PC-3 (cell line): ENCODE measurements around the gene KLHDC8B. TPM values are rescaled to one million over a fixed set of nuclear protein-coding genes. Genes with fewer than 3 reads are reported as not detected.

Source experiments
- ATAC-seq: fragments of 200-7000 bp; cut with Tn5 transposase; 2 replicates; pipeline ENCODE4 v1.9.1; 2020; ENCODE audit warnings: mild to moderate bottlenecking, moderate library complexity
- BruUV-seq: library from RNA; stranded (reverse); fragments of 400-500 nt; replicated peaks from 2 replicates; lab custom pipeline; 2021; lab: Mats Ljungman, UMichigan
- CTCF ChIA-PET: fragments of 300-600 bp; sonication (Branson Sonifier 250); formaldehyde crosslinking; loops from one replicate; lab custom pipeline; 2022; ENCODE audit warnings: antibody characterized with exemption; lab: Charles Lee
- POLR2A ChIA-PET: fragments of 300-600 bp; sonication (Branson Sonifier 250); formaldehyde crosslinking; loops from one replicate; lab custom pipeline; 2022; ENCODE audit warnings: antibody characterized with exemption; ENCODE audit not compliant: unreplicated experiment; lab: Charles Lee
- DNase-seq: peaks from one replicate; pipeline ENCODE4 v3.0.0-alpha.2; 2015
- H2AFZ ChIP-seq: fragments of 300-600 bp; sonication (generic); 2 replicates; pipeline ENCODE4 v1.6.0; 2016; ENCODE audit warnings: antibody characterized with exemption, low read length
- H3F3A ChIP-seq: fragments of 300-600 bp; sonication (generic); one replicate; pipeline ENCODE4 v1.6.0; 2017; ENCODE audit warnings: antibody characterized with exemption, low read length, control low read depth, mild to moderate bottlenecking; ENCODE audit not compliant: unreplicated experiment
- H3K27ac ChIP-seq: fragments of 300-600 bp; sonication (generic); 2 replicates; pipeline ENCODE4 v1.5.1; 2016; ENCODE audit warnings: mild to moderate bottlenecking, low read length
- H3K27me3 ChIP-seq: fragments of 300-600 bp; sonication (generic); 2 replicates; pipeline ENCODE4 v1.6.1; 2016; ENCODE audit warnings: low read length, mixed read lengths
- H3K36me3 ChIP-seq: fragments of 300-600 bp; sonication (generic); 2 replicates; pipeline ENCODE4 v1.6.1; 2016; ENCODE audit warnings: low read depth, mixed run types, low read length, mixed read lengths
- H3K4me1 ChIP-seq: fragments of 300-600 bp; sonication (generic); 2 replicates; pipeline ENCODE4 v1.5.1; 2016; ENCODE audit warnings: low read length; ENCODE audit not compliant: insufficient read depth
- H3K4me2 ChIP-seq: fragments of 300-600 bp; sonication (generic); 2 replicates; pipeline ENCODE4 v1.6.0; 2016; ENCODE audit warnings: low read length
- H3K4me3 ChIP-seq: fragments of 300-600 bp; sonication (generic); 2 replicates; pipeline ENCODE4 v1.5.1; 2016; ENCODE audit warnings: mild to moderate bottlenecking, low read length, mixed read lengths
- H3K79me2 ChIP-seq: fragments of 300-600 bp; sonication (generic); 2 replicates; pipeline ENCODE4 v1.6.1; 2017; ENCODE audit warnings: low read length, mixed read lengths
- H3K9ac ChIP-seq: fragments of 300-600 bp; sonication (generic); 2 replicates; pipeline ENCODE4 v1.6.0; 2016; ENCODE audit warnings: mild to moderate bottlenecking, low read length
- H3K9me2 ChIP-seq: fragments of 300-600 bp; sonication (generic); replicated peaks from 2 replicates; pipeline ENCODE4 v1.6.1; 2016; ENCODE audit warnings: mixed run types, low read length, mixed read lengths
- H3K9me3 ChIP-seq: fragments of 300-600 bp; sonication (generic); 2 replicates; pipeline ENCODE4 v1.6.1; 2016; ENCODE audit warnings: low read length, mixed read lengths
- H4K20me1 ChIP-seq: fragments of 300-600 bp; sonication (generic); 2 replicates; pipeline ENCODE4 v1.6.1; 2016; ENCODE audit warnings: low read length, mixed read lengths
- CTCF ChIP-seq: fragments of 300-600 bp; sonication (generic); conservative IDR thresholded peaks from 2 replicates; pipeline ENCODE4 v1.5.1; 2017; ENCODE audit warnings: antibody characterized with exemption, low read depth, mild to moderate bottlenecking, low read length
- EZH2 ChIP-seq: fragments of 300-600 bp; sonication (generic); IDR thresholded peaks from one replicate; pipeline ENCODE4 v1.6.1; 2017; ENCODE audit warnings: antibody characterized with exemption, mild to moderate bottlenecking, low read length; ENCODE audit not compliant: unreplicated experiment
- EZH2phosphoT487 ChIP-seq: fragments of 300-600 bp; sonication (generic); IDR thresholded peaks from 2 replicates; pipeline ENCODE4 v1.6.1; 2018; ENCODE audit warnings: mild to moderate bottlenecking, antibody characterized with exemption, low read length, borderline replicate concordance
- intact Hi-C: fragments of 100-400 bp; cut with micrococcal nuclease; formaldehyde crosslinking; loops from 2 replicates; pipeline ENCODE4 v1.9.0; 2023
- total RNA-seq: library from RNA; depleted of rRNA; stranded (reverse); fragments of >200 nt; gene quantifications from 2 replicates; pipeline ENCODE4 v1.2.3, GENCODE V29; 2014

The KLHDC8B gene
- total RNA-seq, 1 experiment from 2014 or later = 34.4 TPM

- Histone ChIP-seq H3K4me3 (peak overlapping the region; percentile 74), H3K79me2 (peaks cover 10% of the 10 kb centered on the region), H3K9me2 (no peaks in the 10 kb centered on the region), H3K9ac (peak overlapping the region; percentile 64), H3K4me1 (peaks cover 20% of the 10 kb centered on the region), H3F3A (no peaks in the 10 kb centered on the region), H2AFZ (peak overlapping the region; percentile 98), H3K4me2 (peak overlapping the region; percentile 94), H3K27ac (no peak overlapping the region), H3K36me3 (no peaks in the 10 kb centered on the region), H4K20me1 (no peaks in the 10 kb centered on the region), H3K27me3 (no peaks in the 10 kb centered on the region), H3K9me3 (no peaks in the 10 kb centered on the region)
- no peak for DNase-seq
- POLR2A ChIA-PET = interaction anchor here (0.6 kb wide), 2 partner anchors 19 to 52 kb away, joined by 4 read pairs; no protein-coding TSS in a partner anchor
- no peak for TF ChIP-seq CTCF
- TF ChIP-seq EZH2phosphoT487 = no peak
- no peak for TF ChIP-seq EZH2
- intact Hi-C loops = loop anchor here (1.0 to 5.0 kb wide), 6 partner anchors 37 to 279 kb away; partner anchors contain the start of genes LAMB2, QRICH1 and USP4
- CTCF ChIA-PET = interaction anchor here (0.6 to 1.1 kb wide), 6 partner anchors 49 to 279 kb away, joined by 3 to 5 read pairs (median 4); partner anchors contain the start of gene USP4
- ATAC-seq = peak; percentile 4; the same call in 1 of the 2 replicates
- BruUV-seq = TSS peak; percentile 49
Observed at GRCh38 chr3:49170744-49171118, 667 bp upstream of the KLHDC8B start.

- Histone ChIP-seq H3K27me3 (no peaks in the 10 kb centered on the region), H3K9ac (peak overlapping the region; percentile 64), H2AFZ (peak overlapping the region; percentile 98), H3K79me2 (0 out of 2 replicates have a peak, but pooled peaks cover under 1% of the 10 kb centered on the region), H3K4me2 (peak overlapping the region; percentile 94), H4K20me1 (no peaks in the 10 kb centered on the region), H3K4me1 (peaks cover 13% of the 10 kb centered on the region; the same call in 1 of the 2 replicates), H3K4me3 (peak overlapping the region; percentile 74), H3K9me2 (no peaks in the 10 kb centered on the region), H3F3A (no peaks in the 10 kb centered on the region), H3K36me3 (no peaks in the 10 kb centered on the region), H3K27ac (no peak overlapping the region), H3K9me3 (no peaks in the 10 kb centered on the region)
- BruUV-seq = TSS peak; percentile 70
- POLR2A ChIA-PET = interaction anchor here (0.5 kb wide), 1 partner anchor 198 kb away, joined by 4 read pairs; no protein-coding TSS in a partner anchor
- DNase-seq (no peak), ATAC-seq (no peak)
- intact Hi-C loops = loop anchor here (1.0 to 5.0 kb wide), 6 partner anchors 39 to 277 kb away; partner anchors contain the start of genes LAMB2, QRICH1 and USP4
- CTCF ChIA-PET = interaction anchor here (1.0 to 1.1 kb wide), 3 partner anchors 77 to 277 kb away, joined by 3 to 4 read pairs (median 3); no protein-coding TSS in a partner anchor
- no peak for TF ChIP-seq CTCF
- TF ChIP-seq EZH2 = no peak
- no peak for TF ChIP-seq EZH2phosphoT487
Observed at GRCh38 chr3:49171775-49172500, 540 bp downstream of the KLHDC8B start.
